H1 (cell line): ENCODE measurements around the gene SLFN14. TPM values are rescaled to one million over a fixed set of nuclear protein-coding genes. Genes with fewer than 3 reads are reported as not detected.

Experiments used
- CTCF ChIA-PET: fragments of 300-600 bp; sonication (Branson Sonifier 250); formaldehyde crosslinking; loops from one replicate; lab custom pipeline; 2021; ENCODE audit not compliant: partially characterized antibody; lab: Charles Lee
- POLR2A ChIA-PET: fragments of 300-600 bp; sonication (Branson Sonifier 250); formaldehyde crosslinking; loops from one replicate; lab custom pipeline; 2021; ENCODE audit warnings: inconsistent platforms; ENCODE audit not compliant: partially characterized antibody; lab: Charles Lee
- DNase-seq, 2 experiments: peaks; one replicate each; pipeline versions ENCODE4 v3.0.0 to v3.0.0-alpha.2; 2010 to 2022; ENCODE audit warnings: low spot score in 2 of 2, low read depth in 1 of 2, mixed read lengths in 1 of 2
- FAIRE-seq: peaks from 2 replicates; lab custom pipeline; 2011; peaks lifted over from hg19 to GRCh38; lab: Jason Lieb, UNC
- H2AFZ ChIP-seq: 2 replicates; pipeline ENCODE4 v1.8.1; 2012; ENCODE audit warnings: low read length, inconsistent platforms
- H2AK5ac ChIP-seq: 2 replicates; pipeline ENCODE4 v1.6.1; 2013; ENCODE audit warnings: low read depth, low read length
- H2BK120ac ChIP-seq: replicated peaks from 2 replicates; pipeline ENCODE3; 2013; ENCODE audit warnings: low read depth, low read length, inconsistent platforms
- H2BK12ac ChIP-seq: 2 replicates; pipeline ENCODE4 v1.6.1; 2013; ENCODE audit warnings: low read depth, low read length
- H2BK15ac ChIP-seq: 2 replicates; pipeline ENCODE4 v1.6.1; 2013; ENCODE audit warnings: low read length
- H2BK20ac ChIP-seq: 2 replicates; pipeline ENCODE4 v1.6.1; 2013; ENCODE audit warnings: low read length
- H2BK5ac ChIP-seq: 2 replicates; pipeline ENCODE4 v1.6.1; 2013; ENCODE audit warnings: low read depth, low read length
- H3K14ac ChIP-seq: 2 replicates; pipeline ENCODE4 v1.6.1; 2013; ENCODE audit warnings: inconsistent platforms; ENCODE audit not compliant: insufficient read length
- H3K18ac ChIP-seq: 2 replicates; pipeline ENCODE4 v1.6.1; 2013; ENCODE audit warnings: low read length; ENCODE audit errors: extremely low read depth
- H3K23ac ChIP-seq: 2 replicates; pipeline ENCODE4 v1.6.1; 2013; ENCODE audit warnings: inconsistent platforms; ENCODE audit not compliant: insufficient read length
- H3K23me2 ChIP-seq: 2 replicates; pipeline ENCODE4 v1.6.1; 2013; ENCODE audit warnings: low read depth, low read length
- H3K27ac ChIP-seq: 2 replicates; pipeline ENCODE4 v1.6.1; 2011; ENCODE audit warnings: low read depth, low read length, inconsistent platforms
- H3K27me3 ChIP-seq, 4 experiments: replicated peaks in 1 of 4; 1 replicate in 1 of 4; 2 replicates in 3 of 4; pipeline versions ENCODE4 v1.6.1 to v1.8.1; 2011 to 2013; ENCODE audit warnings: low read length in 3 of 4, mild to moderate bottlenecking in 3 of 4, inconsistent platforms in 2 of 4, mixed read lengths in 2 of 4, moderate library complexity in 1 of 4; ENCODE audit not compliant: control insufficient read depth in 3 of 4, insufficient read depth in 3 of 4; ENCODE audit errors: extremely low read depth in 1 of 4
- H3K36me3 ChIP-seq, 4 experiments: 2 replicates each; pipeline versions ENCODE4 v1.6.1 to v1.8.1; 2011 to 2013; ENCODE audit warnings: mild to moderate bottlenecking in 4 of 4, low read length in 3 of 4, moderate library complexity in 2 of 4, control low read depth in 1 of 4, inconsistent platforms in 1 of 4; ENCODE audit not compliant: insufficient read depth in 4 of 4, control insufficient read depth in 2 of 4
- H3K4ac ChIP-seq: replicated peaks from 2 replicates; pipeline ENCODE3; 2013; ENCODE audit warnings: low read length, low read depth, mixed read lengths, inconsistent platforms; ENCODE audit not compliant: insufficient read length
- H3K4me1 ChIP-seq, 4 experiments: replicated peaks in 1 of 4; 1 replicate in 1 of 4; 2 replicates in 3 of 4; pipeline versions ENCODE4 v1.6.1 to v1.8.1; 2011 to 2013; ENCODE audit warnings: low read length in 3 of 4, inconsistent platforms in 2 of 4, mixed read lengths in 1 of 4; ENCODE audit not compliant: insufficient read depth in 4 of 4, control insufficient read depth in 3 of 4
- H3K4me2 ChIP-seq, 2 experiments: 2 replicates each; pipeline versions ENCODE4 v1.6.1 to v1.8.1; 2011 to 2013; ENCODE audit warnings: low read depth in 2 of 2, low read length in 2 of 2, control low read depth in 1 of 2, inconsistent platforms in 1 of 2, mild to moderate bottlenecking in 1 of 2; ENCODE audit not compliant: insufficient read depth in 1 of 2
- H3K4me3 ChIP-seq, 4 experiments: fragments of 200-600, 300-600 bp in 1 of 4; sonication (generic), shearing (Covaris generic), sonication (Bioruptor Twin) in 1 of 4; 2 replicates each; pipeline versions ENCODE4 v1.5.1 to v1.8.1; 2011 to 2016; ENCODE audit warnings: low read length in 4 of 4, low read depth in 3 of 4, control low read depth in 2 of 4, inconsistent platforms in 2 of 4, mild to moderate bottlenecking in 2 of 4, mixed read lengths in 1 of 4, moderate library complexity in 1 of 4; ENCODE audit not compliant: insufficient read depth in 2 of 4; ENCODE audit errors: extremely low read depth in 1 of 4
- H3K56ac ChIP-seq: replicated peaks from 2 replicates; pipeline ENCODE3; 2013; ENCODE audit warnings: low read depth, mild to moderate bottlenecking, mixed read lengths, low read length, inconsistent platforms; ENCODE audit not compliant: insufficient read length
- H3K79me1 ChIP-seq: 2 replicates; pipeline ENCODE4 v1.6.1; 2013; ENCODE audit warnings: low read depth, low read length, control low read depth
- H3K79me2 ChIP-seq, 2 experiments: 2 replicates each; pipeline versions ENCODE4 v1.6.1 to v1.8.1; 2012 to 2013; ENCODE audit warnings: low read length in 2 of 2, mild to moderate bottlenecking in 2 of 2, inconsistent platforms in 1 of 2; ENCODE audit not compliant: insufficient read depth in 2 of 2, control insufficient read depth in 1 of 2
- H3K9ac ChIP-seq, 4 experiments: replicated peaks in 1 of 4; 1 replicate in 1 of 4; 2 replicates in 3 of 4; pipeline versions ENCODE4 v1.6.1 to v1.8.1; 2011 to 2013; ENCODE audit warnings: low read depth in 3 of 4, low read length in 3 of 4, control low read depth in 2 of 4, mild to moderate bottlenecking in 2 of 4, moderate library complexity in 2 of 4, inconsistent platforms in 1 of 4; ENCODE audit errors: extremely low read depth in 1 of 4
- H3K9me3 ChIP-seq, 2 experiments: 2 replicates each; pipeline versions ENCODE4 v1.6.1 to v1.8.1; 2012 to 2013; ENCODE audit warnings: mild to moderate bottlenecking in 2 of 2, moderate library complexity in 2 of 2, control low read depth in 1 of 2, inconsistent platforms in 1 of 2, low read depth in 1 of 2, low read length in 1 of 2, mixed read lengths in 1 of 2; ENCODE audit not compliant: insufficient read depth in 2 of 2
- H4K20me1 ChIP-seq, 2 experiments: replicated peaks in 1 of 2; 2 replicates each; pipeline versions ENCODE3 to v1.8.1; 2011 to 2013; ENCODE audit warnings: inconsistent platforms in 2 of 2, low read length in 2 of 2, mild to moderate bottlenecking in 1 of 2; ENCODE audit not compliant: insufficient read depth in 2 of 2, control insufficient read depth in 1 of 2
- H4K5ac ChIP-seq: 2 replicates; pipeline ENCODE4 v1.6.1; 2013; ENCODE audit warnings: low read length, low read depth, mixed read lengths, inconsistent platforms; ENCODE audit not compliant: insufficient read length
- H4K8ac ChIP-seq: 2 replicates; pipeline ENCODE4 v1.8.0; 2013; ENCODE audit warnings: mild to moderate bottlenecking, moderate library complexity, low read length, inconsistent platforms; ENCODE audit not compliant: insufficient read depth; ENCODE audit errors: extremely low read depth
- H4K91ac ChIP-seq: replicated peaks from 2 replicates; pipeline ENCODE3; 2013; ENCODE audit warnings: low read length, mixed read lengths, inconsistent platforms; ENCODE audit not compliant: insufficient read length
- ASH2L ChIP-seq: fragments of 200-600, 300-600 bp; sonication (generic); IDR thresholded peaks from one replicate; pipeline ENCODE4 v1.7.1; 2017; ENCODE audit warnings: low read length
- BACH1 ChIP-seq: IDR thresholded peaks from 2 replicates; pipeline ENCODE4 v1.6.1; 2012; ENCODE audit warnings: low read length, improper control_type of control experiment
- CBX8 ChIP-seq: fragments of 300-800, 300-1000 bp; sonication (generic); IDR thresholded peaks from 2 replicates; pipeline ENCODE4 v1.7.1; 2016; ENCODE audit warnings: low read depth, low read length, borderline replicate concordance
- CEBPB ChIP-seq: IDR thresholded peaks from 2 replicates; pipeline ENCODE4 v1.6.1; 2012; ENCODE audit warnings: low read depth, low read length
- JUN ChIP-seq: IDR thresholded peaks from 2 replicates; pipeline ENCODE4 v1.6.1; 2011; ENCODE audit warnings: low read depth, mild to moderate bottlenecking, improper control_type of control experiment, low read length
- MAFK ChIP-seq: IDR thresholded peaks from 2 replicates; pipeline ENCODE4 v1.6.1; 2012; ENCODE audit warnings: low read depth, mild to moderate bottlenecking, improper control_type of control experiment, low read length
- RFX5 ChIP-seq: IDR thresholded peaks from 2 replicates; pipeline ENCODE4 v1.6.1; 2011; ENCODE audit warnings: low read depth, low read length, improper control_type of control experiment, borderline replicate concordance
- SAP30 ChIP-seq: fragments of 300-600 bp; sonication (generic); IDR thresholded peaks from 2 replicates; pipeline ENCODE4 v1.7.1; 2012; ENCODE audit warnings: low read length, moderate library complexity, mild to moderate bottlenecking, inconsistent platforms; ENCODE audit not compliant: insufficient read depth, insufficient replicate concordance
- SRF ChIP-seq: IDR thresholded peaks from 2 replicates; pipeline ENCODE4 v1.6.1; 2011; ENCODE audit warnings: mild to moderate bottlenecking, low read depth, low read length, moderate library complexity
- SUZ12 ChIP-seq: fragments of 200-600 bp; sonication (generic); IDR thresholded peaks from 2 replicates; pipeline ENCODE4 v1.6.1; 2012; ENCODE audit warnings: mild to moderate bottlenecking, inconsistent platforms, low read length, moderate library complexity, mixed read lengths
- WGBS, 2 experiments: shearing (Covaris generic) in 1 of 2; methylation state at CpG; one replicate each; pipeline versions ENCODE4 v1.1.6 to v1.1.7; 2013 to 2015; ENCODE audit warnings: low lambda C conversion rate in 2 of 2, mixed read lengths in 2 of 2, inconsistent platforms in 1 of 2, low coverage in 1 of 2, missing lambda C conversion rate in 1 of 2; ENCODE audit not compliant: insufficient replicate concordance in 2 of 2, insufficient coverage in 1 of 2, insufficient read length in 1 of 2; ENCODE audit errors: extremely low coverage in 1 of 2, missing lambda C conversion rate in 1 of 2; 5-methylcytosine and 5-hydroxymethylcytosine counted together
- polyA plus RNA-seq, 7 experiments: library from polyadenylated mRNA; depleted of rRNA in 3 of 7; stranded (reverse) in 5 of 7; unstranded in 2 of 7; fragments of >200 nt in 5 of 7; fragments of 200-250 nt in 2 of 7; gene quantifications; 1 replicate in 5 of 7; 2 replicates in 1 of 7; 4 replicates in 1 of 7; pipeline versions ENCODE4 v1.2.1 to v1.2.3, GENCODE V29; 2011 to 2013; ENCODE audit warnings: missing spikeins in 2 of 7, mixed read lengths in 2 of 7
- total RNA-seq: library from RNA; stranded (reverse); fragmentation: NEBNext Ultra II Directional; extraction: Animal tissue kit (Norgen Biotek cat#: 25700); gene quantifications from 2 replicates; pipeline ENCODE4 v1.2.1, GENCODE V29; 2021

Gene SLFN14
- total and polyA plus RNA-seq, 2 of the 8 experiments (the other 6 are each of a cell fraction or from before 2014, with no cell fraction given), result 0.03 TPM; not detected in 1

DNA sequence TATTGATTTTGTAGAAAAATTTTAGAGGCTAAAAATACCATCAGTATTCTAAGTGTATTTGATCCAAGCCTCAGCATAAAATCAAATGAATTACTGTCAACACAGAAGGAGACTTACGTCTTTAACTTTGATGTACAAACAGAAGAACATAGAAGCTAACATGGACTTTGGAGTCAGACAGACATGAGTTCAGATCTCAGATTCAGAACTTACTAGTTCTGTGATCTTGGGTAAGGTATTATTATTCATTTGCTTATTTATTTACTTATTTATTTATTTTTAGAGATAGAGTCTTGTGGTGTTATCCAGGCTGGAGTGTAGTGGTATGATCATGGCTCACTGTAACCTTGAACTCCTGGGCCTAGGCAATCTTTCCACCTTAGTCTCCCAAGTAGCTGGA, 19.2 kb downstream of the SLFN14 start:
- H3K4me2 ChIP-seq, result no peak overlapping the region
- no peak for DNase-seq
- TF ChIP-seq SUZ12, result no peak
- no peak for TF ChIP-seq MAFK
- no peak for TF ChIP-seq BACH1
- TF ChIP-seq RFX5, result no peak
- TF ChIP-seq JUN, result no peak
- TF ChIP-seq CBX8, result no peak
- TF ChIP-seq CEBPB, result no peak
- TF ChIP-seq SRF, result no peak
- TF ChIP-seq ASH2L, result no peak
- no peak for TF ChIP-seq SAP30
- TF ChIP-seq, all 59 proteins: peak for 0
- Histone ChIP-seq H3K4me1 (no peaks in the 10 kb centered on the region), H3K27ac (no peak overlapping the region), H4K20me1 (no peaks in the 10 kb centered on the region), H3K56ac (no peak overlapping the region), H2BK120ac (no peak overlapping the region), H2BK15ac (no peak overlapping the region), H3K23ac (no peak overlapping the region), H4K5ac (no peak overlapping the region), H4K91ac (no peak overlapping the region), H3K36me3 (no peaks in the 10 kb centered on the region), H3K4me3 (no peak overlapping the region), H3K14ac (no peak overlapping the region), H3K23me2 (no peaks in the 10 kb centered on the region), H2AFZ (no peak overlapping the region), H3K18ac (no peak overlapping the region), H2BK12ac (no peak overlapping the region), H3K9me3 (no peaks in the 10 kb centered on the region), H3K79me1 (no peaks in the 10 kb centered on the region), H3K9ac (no peak overlapping the region), H3K79me2 (no peaks in the 10 kb centered on the region), H4K8ac (no peak overlapping the region), H2BK20ac (no peak overlapping the region), H3K27me3 (no peaks in the 10 kb centered on the region), H2BK5ac (no peak overlapping the region), H3K4ac (no peak overlapping the region), H2AK5ac (no peak overlapping the region)
- no peak for FAIRE-seq
- CTCF ChIA-PET, result interaction anchor here (0.6 to 3.0 kb wide), 4 partner anchors 8 to 290 kb away, joined by 3 to 12 read pairs (median 6); no protein-coding TSS in a partner anchor
- 85% methylated on average over 1 of the region's 1 CpG; no CpG with 5 or more reads in 1 of the 2 experiments for WGBS, 2 experiments
- POLR2A ChIA-PET, result no interaction called here
